Fibroblast of skin of scalp (primary cell): ENCODE data around the gene MED12L.
"Not testable (repeated sequence)": the region's sequence is repeated elsewhere in the genome, so short reads cannot be mapped to it uniquely, and the experiment has no call there.

Source experiments
- DNase-seq: peaks from one replicate; pipeline ENCODE4 v3.0.0-alpha.2; 2013

Gene MED12L

DNA sequence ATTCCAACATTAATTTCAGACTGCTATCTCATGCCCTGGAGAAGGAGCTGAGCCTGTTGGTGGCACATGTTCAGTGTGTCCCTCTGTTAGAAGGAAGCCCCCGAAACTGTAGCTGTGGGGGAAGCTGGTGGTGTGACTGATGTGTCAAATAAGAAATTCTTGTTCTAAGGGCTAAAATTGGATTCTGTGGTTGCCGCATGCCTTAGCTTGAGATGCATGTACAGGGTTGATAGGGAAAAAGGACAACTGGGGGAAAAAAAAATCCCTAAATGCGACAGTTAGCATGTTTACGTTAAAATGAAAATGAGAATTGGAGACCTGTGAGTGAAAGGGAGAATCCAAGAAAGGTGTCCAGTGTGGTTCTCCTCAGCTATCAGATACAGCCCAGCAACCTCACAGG, 58.6 kb downstream of the MED12L start:
- DNase-seq: no peak

DNA sequence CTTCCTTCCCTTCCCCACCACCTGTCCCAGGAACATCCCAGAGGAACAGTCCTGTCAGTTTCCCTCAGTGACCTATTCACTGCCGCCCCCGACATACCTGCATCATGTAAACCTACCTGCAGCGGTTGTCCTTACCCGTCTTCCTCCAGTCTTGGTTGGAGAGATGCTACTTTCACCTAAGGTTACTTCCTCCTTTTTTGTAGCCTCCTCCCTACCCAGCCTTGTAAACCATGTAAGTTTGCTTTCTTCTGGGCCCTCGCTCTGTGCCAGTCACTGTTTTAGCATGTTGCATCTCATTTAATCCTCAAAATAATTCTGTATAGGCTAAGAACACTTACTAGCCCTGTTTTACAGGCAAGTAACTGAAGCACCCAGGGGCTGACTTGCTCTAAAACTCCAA, 59.3 kb downstream of the MED12L start:
- no peak for DNase-seq

DNA sequence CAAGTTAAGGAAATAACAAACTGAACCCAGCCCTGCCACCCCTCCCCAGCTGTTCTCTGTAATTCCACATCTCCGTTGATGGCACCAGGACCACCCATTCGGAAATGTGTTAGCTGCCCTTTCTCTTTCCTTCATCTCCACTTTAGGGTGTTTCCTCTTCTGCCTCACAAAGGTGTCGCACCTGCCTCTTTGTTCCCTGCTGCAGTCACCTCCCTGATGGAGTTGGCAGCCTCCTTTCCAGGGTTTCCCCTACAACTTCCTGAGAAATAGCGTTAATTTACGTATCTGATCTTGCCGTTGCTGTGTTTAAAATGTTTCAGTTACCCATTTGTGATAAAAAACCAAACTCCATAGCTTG, 60.2 kb downstream of the MED12L start:
- no peak for DNase-seq

DNA sequence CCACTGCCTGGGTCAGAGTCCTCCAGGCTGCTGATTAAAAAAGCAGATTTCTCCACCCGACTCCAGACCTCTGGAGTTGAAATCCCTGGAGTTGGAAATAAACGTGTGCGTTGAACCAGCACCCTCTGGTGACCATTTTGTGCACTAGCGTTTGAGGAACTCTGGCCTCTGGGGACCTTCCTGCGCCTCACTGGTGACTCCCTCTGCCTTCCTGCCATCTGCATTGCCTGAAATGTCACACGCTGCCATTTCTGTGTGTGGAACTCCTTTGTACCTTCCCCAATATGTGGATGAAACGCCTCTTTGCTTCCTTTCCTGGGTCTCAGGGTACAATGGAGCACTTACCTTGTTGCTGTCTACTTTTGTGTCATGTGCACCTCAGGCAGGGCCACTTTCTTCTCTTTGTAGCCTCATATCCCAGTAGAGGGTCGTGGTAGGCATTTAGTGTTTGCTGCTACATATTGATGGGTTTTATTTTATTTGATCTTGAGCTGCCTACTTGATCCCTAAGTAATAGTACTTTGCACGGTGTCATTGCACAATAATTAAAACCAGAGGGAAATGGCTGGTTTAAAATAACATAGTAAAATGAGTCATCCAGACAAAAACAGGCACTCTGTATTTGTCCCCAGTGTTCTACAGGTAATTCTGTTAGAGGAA, 60.7 kb downstream of the MED12L start:
- peak; percentile 80 for DNase-seq

DNA sequence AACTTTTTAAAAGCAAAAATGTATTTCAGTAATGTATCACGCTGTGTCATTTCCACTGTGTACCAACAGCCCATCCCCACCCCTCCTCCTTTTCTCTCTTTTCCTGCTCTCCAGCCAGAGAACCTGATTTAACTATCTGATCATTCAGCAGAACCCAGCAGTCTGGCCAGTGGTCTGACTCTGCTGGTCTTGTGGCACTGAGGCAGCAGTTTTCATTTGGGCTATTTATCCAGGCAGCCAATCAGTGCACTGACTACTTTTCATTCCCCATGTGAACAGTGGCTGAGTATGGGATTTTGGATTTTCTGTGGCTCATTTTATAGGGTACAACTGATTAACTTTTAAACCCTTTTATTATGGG, 61.2 kb downstream of the MED12L start:
- DNase-seq: no peak

DNA sequence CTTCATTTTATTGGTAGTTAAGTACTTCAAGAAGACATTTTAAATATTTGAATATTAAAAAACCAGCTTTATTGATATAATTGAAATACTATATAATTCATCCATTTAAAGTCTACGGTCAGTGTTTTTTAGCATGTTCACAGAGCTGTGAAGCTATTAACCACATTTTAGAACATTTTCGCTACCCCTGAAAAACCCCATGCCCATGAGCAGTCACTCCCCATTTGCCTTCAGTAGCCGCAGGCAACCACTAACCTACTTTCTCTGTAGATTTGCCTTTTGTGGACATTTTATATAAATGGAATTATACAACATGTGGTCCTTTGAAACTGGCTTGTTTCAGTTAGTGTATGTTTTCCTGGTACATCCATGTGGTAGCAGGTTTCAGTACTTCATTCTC, 61.8 kb downstream of the MED12L start:
- no peak for DNase-seq

DNA sequence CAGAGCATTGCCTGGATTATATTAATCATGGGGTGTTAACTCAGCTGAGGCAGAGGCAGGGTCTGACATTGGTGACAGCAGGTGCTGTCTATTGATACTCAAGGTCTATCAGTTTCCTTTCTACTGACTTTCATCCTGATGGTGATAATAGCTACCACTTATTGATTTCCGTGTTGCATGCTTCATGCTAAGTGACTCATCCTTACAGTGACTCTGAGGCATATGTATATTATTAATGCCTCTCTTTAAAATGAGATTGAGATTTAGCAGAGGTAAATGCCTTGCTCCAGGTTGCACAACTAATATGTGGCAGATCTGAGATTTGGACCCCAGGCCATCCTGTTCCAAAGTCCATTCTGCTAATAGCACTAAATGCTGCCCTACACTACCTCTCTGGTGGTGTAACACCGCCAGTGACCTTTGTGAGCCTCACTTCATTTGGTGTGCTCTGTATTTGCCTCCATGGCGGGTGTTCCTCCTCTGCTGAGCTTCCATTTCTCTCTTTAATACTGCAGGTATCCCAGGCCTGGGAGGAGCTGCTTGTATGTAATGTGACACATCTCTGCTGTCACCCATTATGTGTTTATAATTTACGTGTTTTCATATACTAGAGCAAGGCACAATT, 67.1 kb downstream of the MED12L start:
- no peak for DNase-seq

DNA sequence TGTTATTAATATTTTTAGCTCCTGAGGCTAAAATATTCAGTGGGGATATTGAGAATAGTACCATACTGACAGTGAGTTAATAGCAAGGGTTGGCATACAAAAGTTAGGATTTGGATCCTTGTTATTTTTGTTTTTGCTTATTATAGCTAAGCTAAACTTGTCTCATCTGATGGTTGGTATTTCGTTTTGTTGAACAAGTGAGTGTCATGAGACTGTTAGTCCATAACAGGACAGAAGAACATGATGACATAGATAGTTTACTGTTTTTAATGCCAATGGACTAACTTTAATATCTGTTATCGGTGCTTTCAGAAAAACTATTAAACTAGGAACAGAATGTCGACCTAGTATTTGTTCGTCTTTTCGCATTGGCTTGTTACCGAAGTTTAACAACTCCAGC, 69.1 kb downstream of the MED12L start:
- no peak for DNase-seq

DNA sequence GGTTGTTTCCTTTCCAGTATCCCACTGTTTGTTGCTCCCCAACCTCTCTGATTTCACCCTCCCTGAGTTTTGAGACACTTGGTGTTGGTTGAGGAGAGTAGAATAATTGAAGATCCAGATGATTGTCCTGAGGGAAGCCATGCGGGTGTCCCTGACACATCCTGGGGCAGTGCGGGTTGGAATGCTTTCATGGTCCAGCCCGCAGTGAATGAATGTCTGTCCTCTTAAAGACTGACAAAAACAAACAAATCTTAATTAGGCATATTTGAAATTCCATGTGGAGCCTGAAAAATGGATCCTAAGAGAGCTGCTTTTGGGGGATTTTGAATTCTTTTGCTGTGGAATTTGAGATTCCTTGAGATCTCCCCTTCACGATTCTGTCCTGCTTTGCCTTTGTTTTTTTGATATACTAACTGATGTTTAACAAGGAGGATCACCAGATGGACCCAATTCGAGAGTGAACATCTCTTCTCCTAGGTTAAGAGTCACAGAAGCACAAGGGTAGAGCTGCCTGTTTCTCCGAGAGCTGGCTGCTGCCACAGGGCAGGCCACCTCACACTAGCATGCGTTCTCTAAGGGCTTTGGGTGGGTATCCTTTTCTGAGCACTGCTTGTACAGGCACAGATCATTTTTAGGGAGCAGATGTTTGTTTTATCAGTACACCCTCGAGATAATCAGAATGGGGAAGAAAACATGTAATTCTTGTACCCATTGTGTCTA, 70.1 kb downstream of the MED12L start:
- peak; percentile 39 for DNase-seq

DNA sequence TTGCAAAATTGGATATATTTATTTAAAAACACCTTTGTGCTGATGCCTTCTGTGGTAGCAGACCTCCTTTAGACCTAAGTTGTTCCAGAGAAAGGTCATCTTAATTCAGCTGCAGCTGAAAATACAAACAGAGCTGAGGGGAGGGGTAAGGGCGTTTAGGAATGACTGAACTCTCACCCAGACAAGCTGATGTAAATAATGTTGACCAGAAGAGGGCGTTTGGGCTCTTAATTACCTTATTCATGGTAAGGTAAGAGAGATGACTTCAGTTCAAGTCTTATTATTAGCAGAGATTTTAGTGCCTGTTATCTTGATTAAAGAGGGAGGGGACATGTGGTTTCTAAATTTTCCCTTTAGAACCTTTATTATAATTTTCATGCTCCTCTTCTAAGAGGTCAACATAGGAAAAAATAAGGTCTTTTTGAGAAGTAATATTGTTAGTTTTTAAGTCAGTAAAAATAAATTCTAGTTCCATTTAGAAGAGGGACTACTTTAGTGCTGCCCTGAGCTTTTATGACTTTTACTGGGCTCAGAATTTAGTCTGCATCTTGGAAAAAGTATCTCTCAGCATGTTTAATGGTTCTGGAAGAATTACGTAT, 71.3 kb downstream of the MED12L start:
- peak; percentile 57 for DNase-seq

DNA sequence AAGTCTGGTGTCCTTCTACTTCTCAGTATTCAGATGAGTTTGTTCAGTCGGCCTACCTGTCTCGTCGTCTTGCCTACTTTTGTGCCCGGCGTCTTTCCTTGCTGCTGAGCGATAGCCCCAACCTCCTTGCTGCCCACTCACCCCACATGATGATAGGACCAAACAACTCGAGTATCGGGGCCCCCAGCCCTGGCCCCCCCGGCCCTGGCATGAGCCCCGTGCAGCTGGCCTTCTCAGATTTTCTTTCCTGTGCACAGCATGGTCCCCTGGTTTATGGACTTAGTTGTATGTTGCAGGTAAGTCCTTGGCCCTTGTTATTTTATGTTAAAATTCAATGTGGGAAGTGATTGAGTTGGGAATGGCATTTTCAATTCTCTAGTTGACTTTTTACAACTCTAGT, 74.3 kb downstream of the MED12L start:
- no peak for DNase-seq

DNA sequence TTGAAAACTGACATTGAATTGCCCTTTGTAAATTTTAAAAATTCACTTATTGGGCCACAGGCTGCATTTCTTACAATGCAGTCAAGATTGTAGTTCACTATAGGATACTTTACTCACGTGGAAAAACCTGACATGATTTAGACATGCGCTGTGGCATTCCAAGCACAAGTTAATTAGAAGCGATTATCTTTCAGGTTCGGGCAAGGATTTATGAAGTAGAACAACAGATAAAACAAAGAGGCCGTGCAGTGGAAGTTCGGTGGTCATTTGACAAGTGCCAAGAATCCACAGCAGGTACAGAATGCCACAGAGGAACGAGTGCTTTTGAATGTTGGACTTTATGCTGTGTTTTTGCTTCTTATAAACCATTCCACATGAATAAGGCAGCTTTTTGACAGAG, 79.8 kb downstream of the MED12L start:
- no peak for DNase-seq

DNA sequence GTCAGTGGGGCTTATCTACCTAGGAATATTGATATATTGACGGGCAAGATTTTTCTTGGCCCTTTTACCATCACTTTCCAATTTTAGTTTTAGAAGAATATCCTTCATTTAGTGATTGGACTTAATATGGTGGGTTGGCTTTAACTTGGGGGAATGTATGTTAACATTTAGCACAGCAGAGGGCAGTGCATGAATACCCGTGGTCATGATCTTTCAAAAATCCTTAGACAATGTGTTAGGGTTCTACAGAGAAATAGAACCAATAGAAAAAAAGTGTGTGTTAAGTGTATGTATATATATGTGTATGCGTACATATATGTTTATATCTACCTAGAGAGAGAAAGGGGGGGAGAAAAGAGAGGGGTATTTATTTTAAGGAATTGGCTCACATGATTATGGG, 80.7 kb downstream of the MED12L start:
- DNase-seq: peak; percentile 8

DNA sequence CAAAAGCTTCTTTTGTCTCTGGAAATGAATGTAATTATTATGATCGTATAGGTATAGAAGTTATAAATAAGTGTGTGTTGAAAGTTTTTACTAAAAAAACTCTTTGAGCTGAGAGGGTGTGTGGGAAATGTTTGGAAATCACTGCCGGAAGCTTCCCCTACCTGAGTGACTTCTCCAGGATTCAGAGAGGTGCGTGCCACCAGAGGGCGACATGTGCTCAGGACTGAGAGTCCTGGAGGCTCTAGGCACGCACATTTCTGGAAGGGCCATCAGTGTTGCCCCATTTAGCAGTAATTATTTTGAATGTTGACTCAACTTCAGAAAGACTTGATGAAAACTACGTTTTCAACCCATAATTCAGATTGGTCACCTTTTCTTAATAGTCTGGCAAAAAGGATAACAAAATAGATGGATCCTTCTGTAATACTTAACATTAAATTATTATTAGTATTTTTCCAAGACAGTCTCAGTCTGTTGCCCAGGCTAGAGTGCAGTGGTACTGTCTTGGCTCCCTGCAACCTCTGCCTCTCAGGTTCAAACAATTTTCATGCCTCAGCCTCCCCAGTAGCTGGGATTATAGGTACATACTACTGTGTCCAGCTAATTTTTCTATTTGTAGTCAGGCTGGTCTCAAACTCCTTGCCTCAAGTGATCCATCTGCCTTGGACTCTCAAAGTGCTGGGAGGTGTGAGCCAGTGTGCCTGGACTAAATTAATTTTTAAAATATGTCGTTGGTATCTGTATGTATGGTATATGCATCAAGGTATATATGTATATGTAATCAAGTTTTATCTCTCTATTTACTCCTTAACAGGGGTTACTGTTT, 83.0 kb downstream of the MED12L start:
- DNase-seq: peak; percentile 72

DNA sequence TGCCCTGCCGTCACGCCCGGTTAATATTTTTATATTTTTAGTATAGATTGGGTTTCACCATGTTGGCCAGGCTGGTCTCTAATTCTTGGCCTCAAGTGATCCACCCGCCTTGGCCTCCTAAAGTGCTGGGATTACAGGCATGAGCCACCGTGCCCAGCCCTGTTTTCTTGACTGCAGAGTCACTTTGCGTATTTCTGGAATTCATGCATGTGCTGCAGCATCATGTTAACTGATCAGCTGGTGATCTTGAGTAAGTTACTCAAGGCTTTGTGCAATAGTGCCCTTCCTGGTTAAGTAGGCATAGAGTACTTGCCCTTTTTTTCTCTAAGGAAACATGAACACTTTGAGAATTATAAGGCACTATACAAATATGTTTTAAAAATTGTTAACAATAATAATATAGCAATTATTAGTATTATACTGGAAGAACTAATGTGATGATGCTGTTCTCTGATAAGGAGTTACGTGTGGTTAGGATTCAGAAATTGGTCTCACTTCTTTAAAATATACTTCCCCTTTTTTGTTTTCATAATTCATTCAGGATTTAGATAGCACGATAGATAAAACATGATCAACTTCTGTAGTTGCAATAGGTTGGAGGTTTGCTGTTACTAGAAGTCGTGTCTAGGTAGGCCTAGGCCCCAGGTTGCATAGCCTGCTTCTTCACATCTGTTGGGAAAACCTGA, 83.9 kb downstream of the MED12L start:
- no peak for DNase-seq

DNA sequence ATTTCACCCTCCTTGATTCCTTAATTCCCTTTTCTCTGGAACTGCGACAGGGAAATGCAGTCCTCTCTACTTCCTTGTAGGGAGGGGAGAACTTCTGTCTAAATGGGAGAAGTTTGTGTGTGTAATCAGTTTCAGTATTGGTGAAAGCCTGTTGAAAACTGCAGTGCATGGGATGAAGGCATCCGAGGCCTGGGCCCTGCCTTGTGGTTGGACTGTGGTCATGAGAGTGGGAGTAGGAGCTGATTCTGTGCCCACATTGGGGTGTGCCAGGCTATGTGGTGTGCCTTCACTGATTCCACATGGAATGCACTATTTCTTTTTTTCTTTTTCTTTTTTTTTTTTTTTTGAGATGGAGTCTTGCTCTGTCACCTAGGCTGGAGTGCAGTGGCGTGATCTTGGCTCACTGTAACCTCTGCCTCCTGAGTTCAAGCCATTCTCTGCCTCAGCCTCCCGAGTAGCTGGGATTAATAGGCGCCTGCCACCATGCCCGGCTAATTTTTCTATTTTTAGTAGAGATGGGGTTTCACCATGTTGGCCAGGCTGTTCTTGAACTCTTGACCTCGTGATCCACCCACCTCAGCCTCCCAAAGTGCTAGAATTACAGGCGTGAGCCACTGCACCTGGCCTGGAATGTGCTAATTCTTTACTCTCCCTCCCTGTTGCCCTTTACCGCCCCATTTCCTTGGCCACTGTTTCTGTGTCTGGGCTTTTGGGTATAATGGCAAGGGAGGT, 84.7 kb downstream of the MED12L start:
- DNase-seq: not testable (repeated sequence)

DNA sequence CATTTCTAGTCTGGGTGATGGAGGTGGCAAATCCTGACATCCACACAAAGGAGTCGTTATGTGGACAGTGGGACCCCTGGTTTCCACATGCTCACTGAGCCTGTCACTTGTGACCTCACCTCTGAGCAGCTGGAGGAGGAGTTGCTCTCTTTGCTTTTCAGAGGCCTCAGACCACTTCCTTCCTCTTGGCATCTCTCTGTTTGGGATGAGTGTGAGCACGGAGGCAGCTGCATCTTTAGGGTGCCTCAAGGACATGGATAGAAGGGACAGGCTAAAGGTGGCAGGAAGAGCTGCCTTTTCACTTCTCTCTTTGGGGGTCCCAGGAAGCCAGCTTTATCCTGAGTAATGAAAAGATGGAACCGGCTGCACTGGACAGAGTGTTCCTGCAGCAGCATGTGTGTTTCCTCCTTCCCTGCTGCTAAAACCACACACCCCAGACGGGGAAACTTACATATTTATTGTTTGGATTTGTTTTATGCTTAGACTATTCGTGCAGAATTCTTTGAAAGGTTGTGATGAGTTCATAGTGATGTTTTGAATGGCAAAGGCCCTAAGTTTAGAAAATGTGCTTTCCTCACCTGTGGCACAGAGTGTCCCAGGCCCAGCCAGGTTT, 85.8 kb downstream of the MED12L start:
- DNase-seq: no peak

DNA sequence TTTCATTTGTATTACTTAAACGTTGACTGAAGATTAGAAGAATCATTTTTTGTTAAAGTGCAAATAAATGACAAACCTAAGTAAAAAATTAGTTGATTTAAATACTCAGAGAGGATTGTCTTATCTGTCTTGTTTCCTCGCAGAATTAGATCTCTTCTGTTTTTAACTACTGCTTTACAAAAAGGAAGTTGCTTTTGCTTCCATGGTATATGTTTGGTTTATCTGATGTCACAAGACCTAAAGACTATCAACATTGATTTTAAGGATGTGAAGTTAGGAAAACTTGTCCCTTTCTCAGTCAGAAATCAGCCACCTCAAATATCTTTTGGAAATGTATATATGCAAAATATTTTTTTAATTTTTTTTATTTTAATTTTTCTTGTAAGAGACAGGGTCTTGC, 88.9 kb downstream of the MED12L start:
- DNase-seq: no peak

DNA sequence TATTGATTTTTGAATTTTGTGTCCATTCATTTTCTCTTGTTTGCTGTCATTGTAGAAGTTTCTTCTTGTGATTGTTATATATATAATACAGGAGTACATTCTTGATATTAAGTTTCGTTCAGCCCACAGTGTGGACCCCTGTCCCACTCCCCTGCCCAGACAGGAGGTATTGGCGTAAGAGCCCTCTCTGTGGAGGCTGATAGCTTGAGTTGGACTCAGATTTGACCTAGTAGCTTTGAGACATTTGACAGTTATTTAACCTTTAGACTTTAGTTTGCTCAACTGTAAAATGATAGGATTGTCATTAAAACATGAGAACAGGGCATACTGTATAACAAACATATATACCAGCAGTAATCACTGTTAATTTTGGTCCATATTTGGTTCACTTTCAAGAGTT, 90.5 kb downstream of the MED12L start:
- DNase-seq: no peak

DNA sequence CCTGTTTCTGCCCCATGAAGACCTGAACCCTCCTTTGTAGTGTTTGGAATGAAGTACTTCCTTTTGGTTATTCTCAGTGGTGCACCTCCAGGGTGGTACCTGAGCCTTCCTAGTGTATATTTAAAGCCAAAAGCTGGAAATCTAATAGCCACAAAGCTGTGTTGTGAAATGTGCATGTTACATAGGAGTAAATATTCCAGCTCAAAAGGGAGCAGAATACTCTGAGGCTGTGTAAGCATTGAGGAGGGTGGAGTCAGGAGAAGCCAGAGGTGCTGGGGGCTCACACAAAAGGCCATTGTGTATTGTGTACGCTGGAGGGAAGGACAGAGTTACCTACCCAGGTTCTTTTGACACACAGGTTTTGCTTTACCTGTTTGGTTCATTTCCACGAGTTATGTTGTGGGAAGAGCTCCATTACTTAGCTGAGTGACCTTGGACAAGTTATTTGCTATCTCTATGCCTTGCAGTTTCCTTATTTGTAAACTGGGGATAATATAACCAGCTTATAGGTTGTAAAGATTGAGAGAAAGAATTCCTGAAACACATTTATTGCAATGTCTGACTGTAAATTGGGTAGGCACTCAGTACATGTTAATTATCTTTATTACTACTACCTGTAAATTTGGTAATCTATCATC, 92.9 kb downstream of the MED12L start:
- no peak for DNase-seq
